Neural progenitor cell (in vitro differentiated cells): Measurements from ENCODE around the gene SPIRE1. TPM values are rescaled to one million over a fixed set of nuclear protein-coding genes. Genes with fewer than 3 reads are reported as not detected.
A peak's percentile ranks its signal among the peaks of the same experiment; 100 is the strongest.

Source experiments
- DNase-seq: peaks from one replicate; pipeline ENCODE4 v3.0.0-alpha.2; 2016; ENCODE audit warnings: low spot score
- H2AFZ ChIP-seq: fragments of 200-600 bp; sonication (generic); replicated peaks from 2 replicates; pipeline ENCODE4 v1.6.1; 2016; ENCODE audit warnings: antibody characterized with exemption
- H3F3A ChIP-seq: fragments of 200-600 bp; sonication (generic); 2 replicates; pipeline ENCODE4 v1.6.1; 2016; ENCODE audit warnings: antibody characterized with exemption, low read depth
- H3K27ac ChIP-seq: fragments of 200-600 bp; sonication (generic); 2 replicates; pipeline ENCODE4 v1.5.1; 2016; ENCODE audit warnings: mild to moderate bottlenecking
- H3K27me3 ChIP-seq: fragments of 200-600 bp; sonication (generic); 2 replicates; pipeline ENCODE4 v1.6.1; 2016; ENCODE audit warnings: mild to moderate bottlenecking, moderate library complexity
- H3K36me3 ChIP-seq: fragments of 200-600 bp; sonication (generic); 2 replicates; pipeline ENCODE4 v1.5.1; 2016
- H3K4me1 ChIP-seq: fragments of 200-600 bp; sonication (generic); 2 replicates; pipeline ENCODE4 v1.6.1; 2016; ENCODE audit warnings: mixed run types
- H3K4me2 ChIP-seq: fragments of 200-600 bp; sonication (generic); 2 replicates; pipeline ENCODE4 v1.6.1; 2016
- H3K4me3 ChIP-seq: fragments of 200-600 bp; sonication (generic); 2 replicates; pipeline ENCODE4 v1.5.1; 2016
- H3K79me2 ChIP-seq: fragments of 200-600 bp; sonication (generic); 2 replicates; pipeline ENCODE4 v1.6.1; 2016; ENCODE audit warnings: low read depth
- H3K9ac ChIP-seq: fragments of 200-600 bp; sonication (generic); 2 replicates; pipeline ENCODE4 v1.6.1; 2016
- H3K9me3 ChIP-seq: fragments of 200-600 bp; sonication (generic); 2 replicates; pipeline ENCODE4 v1.5.1; 2016; ENCODE audit warnings: low read depth
- H4K20me1 ChIP-seq: fragments of 200-600 bp; sonication (generic); 2 replicates; pipeline ENCODE4 v1.6.1; 2016; ENCODE audit warnings: low read depth
- H3K27ac Mint-ChIP-seq: 3 replicates; pipeline ENCODE4 v1.8.0; 2021; ENCODE audit warnings: mixed read lengths
- H3K27me3 Mint-ChIP-seq: 2 replicates; pipeline ENCODE4 v1.8.0; 2022; ENCODE audit warnings: low read depth, mild to moderate bottlenecking, inconsistent platforms, moderate library complexity, mixed read lengths; ENCODE audit not compliant: insufficient read depth
- H3K36me3 Mint-ChIP-seq: 3 replicates; pipeline ENCODE4 v1.8.0; 2021; ENCODE audit warnings: mixed read lengths
- H3K4me1 Mint-ChIP-seq: 3 replicates; pipeline ENCODE4 v1.8.0; 2021; ENCODE audit warnings: mixed read lengths
- H3K4me3 Mint-ChIP-seq: 3 replicates; pipeline ENCODE4 v1.8.0; 2021; ENCODE audit warnings: mild to moderate bottlenecking, moderate library complexity, mixed read lengths
- H3K9me3 Mint-ChIP-seq: 3 replicates; pipeline ENCODE4 v1.8.0; 2020; ENCODE audit warnings: mixed read lengths
- CTCF ChIP-seq: fragments of 200-600 bp; sonication (generic); IDR thresholded peaks from 2 replicates; pipeline ENCODE4 v1.5.1; 2017; ENCODE audit warnings: antibody characterized with exemption, mild to moderate bottlenecking
- EZH2 ChIP-seq: fragments of 200-600 bp; sonication (generic); IDR thresholded peaks from 2 replicates; pipeline ENCODE4 v1.6.1; 2017; ENCODE audit warnings: antibody characterized with exemption, mild to moderate bottlenecking, moderate library complexity
- EZH2phosphoT487 ChIP-seq: fragments of 200-600 bp; sonication (generic); IDR thresholded peaks from 2 replicates; pipeline ENCODE4 v1.6.1; 2017; ENCODE audit warnings: antibody characterized with exemption
- total RNA-seq: library from RNA; depleted of rRNA; stranded (reverse); fragments of >200 nt; gene quantifications from 2 replicates; pipeline ENCODE4 v1.2.3, GENCODE V29; 2015; ENCODE audit warnings: low replicate concordance

The SPIRE1 gene
- total RNA-seq, 1 donor from 2014 or later, result 18.4 TPM

GRCh38 chr18:12599543-12599942, 58.4 kb downstream of the SPIRE1 start:
- no peaks in the 10 kb centered on the region for H3K9me3 Mint-ChIP-seq
- no peak overlapping the region for H3K4me2 ChIP-seq
- H3F3A ChIP-seq, result no peaks in the 10 kb centered on the region
- H3K4me3 ChIP-seq, result no peak overlapping the region
- H3K4me1 Mint-ChIP-seq, result peaks cover 14% of the 10 kb centered on the region
- no peak overlapping the region for H3K4me3 Mint-ChIP-seq
- no peaks in the 10 kb centered on the region for H3K27me3 Mint-ChIP-seq
- no peak for DNase-seq
- no peaks in the 10 kb centered on the region for H3K27me3 ChIP-seq
- H2AFZ ChIP-seq, result no peak overlapping the region
- TF ChIP-seq CTCF, result no peak
- TF ChIP-seq EZH2phosphoT487, result no peak
- no peak for TF ChIP-seq EZH2
- H3K9me3 ChIP-seq, result no peaks in the 10 kb centered on the region
- no peaks in the 10 kb centered on the region for H3K4me1 ChIP-seq
- H3K36me3 Mint-ChIP-seq, result no peaks in the 10 kb centered on the region
- no peak overlapping the region for H3K27ac ChIP-seq
- no peaks in the 10 kb centered on the region for H4K20me1 ChIP-seq
- no peaks in the 10 kb centered on the region for H3K36me3 ChIP-seq
- no peak overlapping the region for H3K27ac Mint-ChIP-seq
- H3K79me2 ChIP-seq, result no peaks in the 10 kb centered on the region
- H3K9ac ChIP-seq, result no peak overlapping the region

- Histone ChIP-seq H3K27ac (no peak overlapping the region), H3F3A (no peaks in the 10 kb centered on the region), H3K27me3 (no peaks in the 10 kb centered on the region), H3K79me2 (no peaks in the 10 kb centered on the region), H2AFZ (no peak overlapping the region), H3K4me3 (no peak overlapping the region), H3K9me3 (no peaks in the 10 kb centered on the region), H3K36me3 (no peaks in the 10 kb centered on the region), H3K4me1 (no peaks in the 10 kb centered on the region), H3K4me2 (no peak overlapping the region), H3K9ac (no peak overlapping the region), H4K20me1 (no peaks in the 10 kb centered on the region)
- H3K27me3 Mint-ChIP-seq, result no peaks in the 10 kb centered on the region
- TF ChIP-seq CTCF, result no peak
- TF ChIP-seq EZH2phosphoT487, result no peak
- no peak for TF ChIP-seq EZH2
- peaks cover 14% of the 10 kb centered on the region for H3K4me1 Mint-ChIP-seq
- H3K27ac Mint-ChIP-seq, result no peak overlapping the region
- no peaks in the 10 kb centered on the region for H3K36me3 Mint-ChIP-seq
- no peaks in the 10 kb centered on the region for H3K9me3 Mint-ChIP-seq
- peak; percentile 15 for DNase-seq
- H3K4me3 Mint-ChIP-seq, result no peak overlapping the region
Measured at GRCh38 chr18:12598181-12598930, 59.6 kb downstream of the SPIRE1 start.

GRCh38 chr18:12597760-12598159, 60.1 kb downstream of the SPIRE1 start:
- H3K9me3 Mint-ChIP-seq, result no peaks in the 10 kb centered on the region
- Histone ChIP-seq H3F3A (no peaks in the 10 kb centered on the region), H3K9me3 (no peaks in the 10 kb centered on the region), H4K20me1 (no peaks in the 10 kb centered on the region), H3K4me3 (no peak overlapping the region), H3K4me2 (no peak overlapping the region), H3K27ac (no peak overlapping the region), H3K9ac (no peak overlapping the region), H3K36me3 (no peaks in the 10 kb centered on the region), H3K79me2 (no peaks in the 10 kb centered on the region), H3K27me3 (no peaks in the 10 kb centered on the region), H3K4me1 (no peaks in the 10 kb centered on the region), H2AFZ (no peak overlapping the region)
- no peaks in the 10 kb centered on the region for H3K27me3 Mint-ChIP-seq
- no peak for DNase-seq
- no peak overlapping the region for H3K27ac Mint-ChIP-seq
- H3K36me3 Mint-ChIP-seq, result no peaks in the 10 kb centered on the region
- peaks cover 14% of the 10 kb centered on the region for H3K4me1 Mint-ChIP-seq
- H3K4me3 Mint-ChIP-seq, result no peak overlapping the region
- no peak for TF ChIP-seq CTCF
- no peak for TF ChIP-seq EZH2
- no peak for TF ChIP-seq EZH2phosphoT487
